Activated CD4-positive, CD25-positive, alpha-beta regulatory T cell treated with anti-CD3 and anti-CD28 coated beads, Interleukin-2, amount 50 U/mL, for 24 hours (primary cell): ENCODE data around the gene TSEN2.
A peak's percentile ranks its signal among the peaks of the same experiment; 100 is the strongest.
"Not testable (repeated sequence)": the region's sequence is repeated elsewhere in the genome, so short reads cannot be mapped to it uniquely, and the experiment has no call there.

Experiments used
- ATAC-seq, 2 donors: fragments of 150-1000 bp; cut with Tn5 transposase; one replicate each; pipeline ENCODE4 v1.10.0; 2021; ENCODE audit warnings: mild to moderate bottlenecking in 1 of 2, moderate library complexity in 1 of 2

TSEN2 gene

DNA sequence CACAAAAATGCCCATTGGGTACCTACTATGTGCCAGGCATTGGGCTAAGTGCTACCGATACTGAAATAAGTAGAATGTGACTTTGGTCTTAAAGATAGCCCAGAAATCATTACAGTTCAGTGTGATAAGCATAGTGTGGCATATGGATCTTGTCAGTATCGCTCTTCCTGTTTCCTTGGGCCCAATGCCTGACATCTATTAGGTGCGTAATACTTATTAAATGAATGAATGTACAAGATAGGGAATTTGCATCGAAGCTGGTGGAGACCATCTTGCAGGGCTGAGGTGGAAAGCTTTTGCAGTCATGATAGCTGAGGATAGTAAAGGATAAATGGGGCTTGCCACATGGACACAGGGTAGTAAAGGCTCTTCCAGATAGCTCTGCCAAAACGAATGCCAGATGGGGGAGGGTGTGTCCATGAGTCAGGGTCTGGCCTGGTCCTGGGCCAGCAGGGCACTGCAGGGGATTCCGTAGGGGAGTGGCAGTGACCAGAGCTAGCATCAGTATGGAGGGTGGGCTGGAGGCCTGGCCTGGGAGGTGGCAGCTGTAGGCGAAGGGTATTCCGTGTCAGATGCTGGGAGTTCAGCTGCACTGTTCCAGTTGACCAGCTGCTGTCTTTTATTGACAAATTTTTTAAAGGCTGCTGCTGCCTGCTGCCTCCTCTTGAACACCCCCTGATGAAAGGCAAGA is 23.5 kb downstream of the TSEN2 start:
- no peak for ATAC-seq

DNA sequence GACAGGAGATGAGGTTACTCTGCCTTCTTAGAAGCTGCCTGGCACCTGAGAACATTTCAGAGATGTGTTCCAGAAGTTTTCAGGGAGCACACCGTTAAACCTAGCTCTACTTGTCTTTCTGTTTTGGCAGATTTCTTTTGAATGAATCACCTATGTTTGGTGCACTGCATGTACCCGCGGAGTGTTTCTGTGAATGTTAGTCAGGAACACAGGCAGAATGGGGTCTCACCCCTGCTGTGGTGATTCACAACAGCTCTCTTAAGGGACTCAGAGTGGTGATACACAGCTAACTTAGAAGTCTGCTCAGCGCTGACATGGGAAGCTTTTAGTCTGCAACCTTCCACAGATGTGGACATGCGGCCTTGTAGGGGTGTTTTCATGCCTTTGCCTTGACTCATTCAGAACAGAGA is 24.0 kb downstream of the TSEN2 start:
- ATAC-seq = no peak

DNA sequence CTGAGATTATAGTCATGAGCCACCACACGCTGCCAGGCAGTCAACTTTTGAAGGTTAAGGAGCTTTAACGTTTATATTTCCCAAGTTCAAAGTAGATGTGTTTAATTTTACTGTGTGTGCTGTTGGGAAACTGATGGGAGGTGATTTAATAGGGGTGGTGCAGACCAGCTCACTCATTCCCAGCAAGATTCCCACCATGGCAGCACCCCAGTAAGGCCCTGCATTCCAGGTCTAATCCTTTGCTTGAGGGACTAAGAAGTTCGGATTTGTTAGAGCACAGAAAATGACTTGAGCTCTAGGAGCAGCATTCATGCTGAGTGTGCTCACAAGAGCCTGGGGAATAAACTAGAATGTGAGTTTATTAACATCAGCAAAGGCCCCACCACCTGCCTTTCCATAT is 25.2 kb downstream of the TSEN2 start:
- no peak for ATAC-seq

DNA sequence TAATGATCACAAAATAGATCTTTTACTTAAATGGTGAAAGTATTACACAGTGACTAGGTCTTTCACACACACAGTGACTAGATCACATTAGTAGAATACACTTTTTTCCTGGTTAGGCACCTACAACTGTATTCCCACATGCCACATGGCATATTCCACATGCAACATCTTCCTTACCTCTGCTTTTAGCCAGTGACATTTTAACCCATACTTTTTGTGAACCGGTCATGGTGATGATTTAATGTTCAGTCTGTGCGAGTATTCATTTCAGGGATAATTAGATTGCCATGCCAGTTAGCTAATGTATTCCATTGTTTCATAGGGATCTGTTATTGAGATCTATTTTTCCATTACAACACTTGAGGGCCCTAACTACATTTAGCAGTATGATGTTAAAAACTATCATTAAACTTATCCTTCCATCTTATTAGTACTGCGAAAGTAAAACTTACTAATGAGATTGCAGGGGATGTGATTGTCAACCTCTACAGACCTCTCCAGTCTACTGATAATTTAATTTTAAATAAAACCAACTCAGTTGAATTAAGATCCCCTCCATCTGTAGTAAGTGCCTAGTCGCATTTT is 28.3 kb downstream of the TSEN2 start:
- no peak for ATAC-seq

DNA sequence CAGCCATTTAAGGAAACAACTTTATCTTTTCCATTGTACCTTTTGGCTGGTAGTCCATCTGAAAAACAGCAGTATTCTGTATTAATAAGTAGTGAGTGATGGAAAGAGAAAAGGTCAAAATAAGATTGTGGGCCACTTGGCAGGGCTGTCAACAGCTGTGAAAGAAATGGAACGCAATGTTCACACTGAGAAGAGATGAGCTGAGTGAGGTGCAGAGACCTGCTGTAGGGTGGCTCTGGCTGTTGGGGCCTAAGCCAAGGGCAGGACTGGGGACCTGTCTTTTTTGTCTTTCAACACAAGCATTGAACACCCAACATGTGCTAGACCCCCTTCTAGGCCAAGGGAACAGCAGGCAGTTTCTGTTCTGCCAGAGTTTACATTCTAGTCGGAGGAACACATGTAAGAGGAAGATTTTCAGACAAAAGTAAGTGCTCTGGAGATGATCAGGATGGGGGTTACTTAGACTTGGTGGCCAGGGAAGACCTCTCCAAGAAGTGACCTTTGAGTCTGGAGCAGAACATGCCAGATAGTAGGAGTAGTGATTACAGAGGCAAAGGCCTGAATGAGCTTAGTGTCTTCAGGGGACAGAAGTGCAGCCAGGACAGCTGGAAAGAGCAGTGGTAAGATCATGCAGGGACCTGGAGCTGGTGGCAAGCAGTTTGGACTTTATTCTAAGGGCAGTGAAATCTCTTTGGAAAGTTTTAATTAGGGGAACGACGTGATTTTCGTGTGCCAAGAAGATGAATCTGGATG is 29.6 kb downstream of the TSEN2 start:
- ATAC-seq = no peak

DNA sequence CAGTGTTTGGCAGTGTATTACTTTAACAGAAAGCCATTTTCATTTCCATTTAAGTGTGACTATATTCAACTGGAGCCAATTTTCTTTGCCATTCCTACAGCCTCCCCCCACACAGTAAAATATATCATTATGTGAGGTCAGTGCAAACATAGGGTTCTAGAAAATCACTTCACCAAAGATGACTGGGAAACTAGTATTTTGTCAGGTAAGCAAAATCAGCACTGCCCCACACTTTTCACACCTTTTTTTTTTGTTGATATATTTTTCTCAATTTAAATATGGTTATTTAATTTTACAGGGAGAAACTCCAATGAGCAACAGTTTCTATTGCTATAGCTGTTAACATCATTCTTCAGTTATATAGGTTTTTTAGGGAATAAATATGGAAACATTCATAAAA is 31.4 kb downstream of the TSEN2 start:
- ATAC-seq = no peak

DNA sequence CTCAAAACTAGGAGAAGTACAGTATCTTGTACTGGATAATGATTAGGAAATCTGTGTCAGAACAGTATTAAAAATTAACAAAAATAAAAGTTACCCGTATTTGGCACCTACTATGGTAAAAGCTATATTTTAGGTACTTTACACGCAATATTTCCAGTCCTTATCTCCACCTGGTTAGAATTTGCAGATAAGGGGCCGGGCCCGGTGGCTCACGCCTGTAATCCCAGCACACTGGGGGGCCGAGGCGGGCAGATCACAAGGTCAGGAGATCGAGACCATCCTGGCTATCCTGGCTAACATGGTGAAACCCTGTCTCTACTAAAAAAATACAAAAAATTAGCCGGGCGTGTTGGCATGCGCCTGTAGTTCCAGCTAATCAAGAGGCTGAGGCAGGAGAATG is 32.6 kb downstream of the TSEN2 start:
- ATAC-seq = no peak

DNA sequence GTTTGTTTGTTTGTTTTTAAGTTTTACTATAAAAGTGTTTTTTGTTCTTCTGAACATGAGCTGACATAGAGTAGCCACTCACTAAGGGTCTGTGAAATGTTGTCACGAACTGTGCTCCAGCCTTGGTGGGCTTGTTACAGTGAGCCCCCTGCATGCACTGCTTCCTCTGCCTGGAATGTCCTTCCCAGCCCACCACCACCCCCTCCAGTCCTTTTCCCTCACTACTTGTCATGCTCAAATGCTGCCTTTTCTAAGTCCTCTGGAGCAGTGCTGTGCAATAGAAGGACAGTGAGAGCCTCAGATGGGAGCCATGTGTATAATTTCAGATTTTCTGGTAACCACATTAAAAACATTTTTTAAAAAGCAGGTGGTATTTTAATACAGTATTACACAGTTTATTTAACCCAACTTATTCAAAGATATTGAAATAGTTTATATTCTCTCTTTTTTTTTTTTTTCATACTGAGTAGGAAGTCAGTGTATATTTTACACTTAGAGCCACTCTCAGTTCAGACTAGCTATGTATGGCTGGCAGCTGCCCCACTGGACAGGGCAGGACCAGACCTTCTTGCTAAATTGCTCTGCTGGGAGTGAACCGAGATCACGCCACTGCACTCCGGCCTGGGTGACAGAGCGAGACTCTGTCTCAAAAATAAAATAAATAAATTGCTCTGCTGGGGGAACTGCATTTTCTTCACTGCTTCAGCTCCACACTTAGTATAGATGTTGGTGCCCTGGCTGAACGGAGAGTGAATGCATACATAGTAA is 34.2 kb downstream of the TSEN2 start:
- ATAC-seq = no peak

DNA sequence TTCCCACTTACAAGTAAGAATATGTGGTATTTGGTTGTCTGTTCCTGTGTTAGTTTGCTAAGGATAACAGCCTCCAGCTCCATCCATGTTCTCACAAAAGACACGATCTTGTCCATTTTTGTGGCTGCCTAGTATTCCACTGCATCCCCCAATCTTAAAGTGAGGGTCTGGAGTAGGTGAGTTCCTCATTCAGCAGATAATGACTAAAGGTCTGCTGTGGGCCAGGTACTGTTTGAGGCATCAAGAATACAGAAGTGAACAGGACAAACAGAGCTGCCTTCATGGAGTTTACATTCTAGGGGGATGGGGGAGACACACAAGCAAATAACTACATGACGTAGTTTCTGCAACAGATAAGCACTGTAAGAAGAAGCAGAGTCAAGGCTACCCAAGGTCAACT is 36.7 kb downstream of the TSEN2 start:
- ATAC-seq = no peak

DNA sequence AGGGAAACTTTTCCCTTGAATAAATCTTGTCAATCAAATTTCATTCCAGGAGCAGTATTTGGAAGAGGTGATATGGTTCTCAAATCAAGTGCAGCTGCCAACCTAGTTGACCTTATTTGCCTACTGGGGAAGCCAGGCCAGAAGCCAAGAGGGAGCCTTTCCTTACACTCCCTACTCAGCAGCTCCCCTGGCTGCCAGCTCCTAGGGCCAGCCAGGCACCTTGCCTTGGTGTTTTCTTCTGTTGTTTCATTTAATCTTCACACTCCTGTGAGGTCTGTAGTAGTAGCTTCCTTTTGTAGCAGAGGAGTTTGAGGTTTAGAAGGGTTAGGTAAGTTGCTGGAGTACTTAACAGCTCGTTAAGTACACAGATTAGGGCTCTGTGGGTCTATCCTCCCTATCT is 38.4 kb downstream of the TSEN2 start:
- no peak for ATAC-seq

DNA sequence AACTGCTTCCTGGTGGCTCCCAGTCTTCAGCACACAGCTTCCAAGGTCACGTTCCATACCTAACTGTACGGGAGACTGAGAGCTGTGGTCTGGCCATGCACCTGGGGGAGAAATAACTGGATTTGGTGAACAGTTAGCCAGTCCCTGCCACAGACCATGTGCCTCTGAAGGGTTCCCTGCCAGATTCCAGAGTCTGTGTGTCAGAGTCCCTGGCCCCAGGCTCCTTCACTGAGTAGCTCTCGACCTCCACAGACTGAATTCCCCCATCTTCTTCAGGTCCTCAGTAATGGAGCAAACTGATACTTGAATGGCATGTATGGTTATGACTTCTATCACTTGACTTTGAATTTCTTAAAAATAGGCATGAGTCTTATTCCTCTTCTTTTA is 43.5 kb downstream of the TSEN2 start:
- no peak for ATAC-seq

DNA sequence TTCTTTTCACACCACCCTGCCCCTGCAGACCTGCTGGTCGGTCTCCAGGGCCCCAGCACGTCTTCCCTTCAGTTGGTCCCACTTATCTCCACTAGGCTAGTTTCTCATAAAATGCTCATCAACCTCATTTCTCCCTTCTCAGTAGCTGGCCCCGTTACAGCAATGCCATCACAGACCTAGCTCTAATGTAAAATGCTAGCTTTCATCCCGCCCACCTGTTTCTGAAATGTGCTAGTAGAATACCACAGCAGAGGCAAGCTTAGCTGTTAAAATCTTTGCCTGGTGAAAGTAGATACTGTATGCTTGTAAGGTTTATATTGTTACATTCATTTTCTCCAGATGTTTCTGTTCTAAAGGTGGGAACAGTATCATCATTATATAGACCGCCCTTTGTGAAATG is 47.9 kb downstream of the TSEN2 start:
- ATAC-seq = no peak

DNA sequence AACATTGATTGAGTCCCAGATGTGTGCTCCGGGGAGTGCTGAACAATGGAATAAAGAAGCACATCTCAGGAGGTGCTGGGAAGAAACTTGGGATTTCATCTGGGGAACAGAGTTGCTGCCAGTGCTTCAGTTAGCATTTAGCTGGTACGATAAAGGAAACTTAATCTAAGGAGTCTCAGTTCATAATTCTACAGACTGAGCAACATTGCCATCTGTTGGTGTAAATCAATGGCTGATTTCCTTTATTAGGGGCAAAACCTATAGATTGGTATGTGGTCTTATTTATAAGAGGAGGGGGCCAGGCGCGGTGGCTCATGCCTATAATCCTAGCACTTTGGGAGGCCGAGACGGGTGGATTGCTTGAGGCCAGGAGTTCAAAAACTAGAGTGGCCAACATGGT is 52.1 kb downstream of the TSEN2 start:
- ATAC-seq = no peak

DNA sequence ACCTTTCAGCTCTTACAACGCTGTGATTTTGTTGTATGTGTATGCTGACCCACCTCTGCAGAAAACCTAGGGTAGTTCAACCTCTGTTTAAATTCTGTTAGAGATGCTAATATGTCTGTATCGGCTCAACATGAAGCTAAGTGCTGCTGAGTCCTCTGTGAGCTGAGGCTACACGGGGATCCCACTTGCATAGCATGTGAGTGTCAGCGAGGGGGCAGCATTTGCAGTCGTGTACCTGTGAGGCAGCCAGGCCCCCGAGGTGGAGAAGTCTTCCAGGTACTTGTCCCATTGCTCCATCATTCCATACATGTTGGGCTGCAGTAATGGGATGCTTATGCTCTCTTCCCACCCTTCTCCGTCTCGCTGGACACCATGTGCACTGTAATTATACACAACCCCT is 57.3 kb downstream of the TSEN2 start:
- no peak for ATAC-seq

DNA sequence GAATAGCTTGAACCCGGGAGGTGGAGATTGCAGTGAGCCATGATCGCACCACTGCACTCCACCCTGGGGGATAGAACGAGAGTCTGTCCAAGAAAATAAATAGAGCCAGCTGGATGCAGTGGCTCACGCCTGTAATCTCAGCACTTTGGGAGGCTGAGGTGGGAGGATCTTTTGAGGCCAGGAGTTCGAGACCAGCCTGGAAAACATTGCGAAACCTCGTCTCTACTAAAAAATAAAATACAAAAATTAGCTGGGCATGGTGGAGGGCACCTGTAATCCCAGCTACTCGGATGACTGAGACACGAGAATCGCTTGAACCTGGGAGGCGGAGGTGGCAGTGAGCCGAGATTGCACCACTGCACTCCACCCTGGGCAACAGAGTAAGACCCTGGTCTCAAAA is 59.2 kb downstream of the TSEN2 start:
- not testable (repeated sequence) for ATAC-seq

DNA sequence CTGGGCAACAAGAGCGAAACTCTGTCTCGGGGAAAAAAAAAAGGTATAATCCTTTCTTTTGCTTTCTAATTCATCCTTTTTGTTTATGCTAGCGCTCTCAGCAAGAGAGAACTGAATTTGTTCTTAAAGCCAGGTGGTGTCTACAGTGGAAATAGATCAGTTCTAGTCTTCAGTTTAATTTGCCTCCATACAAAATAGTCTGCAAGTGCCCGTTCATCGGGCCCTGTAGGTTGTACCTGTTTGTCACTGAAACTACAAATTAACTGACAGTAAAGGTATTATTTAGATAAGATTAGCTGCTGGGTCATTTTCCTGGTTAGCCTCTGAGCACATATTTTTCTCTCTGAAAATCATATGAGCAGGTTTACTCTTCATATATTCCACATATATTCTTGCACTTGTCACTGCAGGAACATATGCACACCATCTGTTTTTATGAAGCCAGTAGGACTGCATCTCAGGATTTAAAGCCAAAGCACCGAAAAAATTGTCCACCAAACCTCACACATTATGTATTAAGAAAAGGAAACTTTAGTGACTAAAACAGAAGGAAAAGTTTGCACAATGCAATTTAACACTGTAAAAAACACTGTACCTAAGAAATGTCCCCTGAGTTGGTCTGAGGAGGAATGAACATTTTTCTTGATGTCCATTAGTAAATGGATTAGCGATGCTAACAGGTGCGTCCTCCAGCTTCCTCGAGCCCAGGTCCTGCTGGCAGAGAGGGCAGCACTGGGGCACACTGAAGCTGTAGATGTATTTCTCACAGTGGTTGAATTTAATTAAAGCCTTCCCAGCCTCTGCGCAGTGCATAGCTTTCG is 60.6 kb downstream of the TSEN2 start:
- no peak for ATAC-seq

DNA sequence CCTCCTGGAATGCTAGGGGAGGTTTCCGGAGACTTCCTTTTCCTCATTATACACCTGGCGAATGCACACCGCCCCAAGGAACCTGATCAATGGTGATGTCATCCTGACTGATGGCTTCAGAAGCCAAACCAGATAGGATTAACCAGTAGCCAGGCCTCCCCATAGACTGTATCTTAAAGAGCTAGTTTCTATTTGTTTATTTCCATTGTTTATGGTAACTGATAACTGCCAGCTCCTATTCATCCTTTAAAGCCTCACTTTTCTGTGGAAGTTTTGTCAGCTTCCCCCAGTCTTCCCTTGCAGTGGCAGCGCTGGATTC is 61.2 kb downstream of the TSEN2 start, which contains the start of gene MKRN2OS:
Gene MKRN2OS (minus strand): TSS at position 27 of the 319 bp plus-strand sequence. CDS start 35 bp downstream, outside the sequence.
- no peak for ATAC-seq

DNA sequence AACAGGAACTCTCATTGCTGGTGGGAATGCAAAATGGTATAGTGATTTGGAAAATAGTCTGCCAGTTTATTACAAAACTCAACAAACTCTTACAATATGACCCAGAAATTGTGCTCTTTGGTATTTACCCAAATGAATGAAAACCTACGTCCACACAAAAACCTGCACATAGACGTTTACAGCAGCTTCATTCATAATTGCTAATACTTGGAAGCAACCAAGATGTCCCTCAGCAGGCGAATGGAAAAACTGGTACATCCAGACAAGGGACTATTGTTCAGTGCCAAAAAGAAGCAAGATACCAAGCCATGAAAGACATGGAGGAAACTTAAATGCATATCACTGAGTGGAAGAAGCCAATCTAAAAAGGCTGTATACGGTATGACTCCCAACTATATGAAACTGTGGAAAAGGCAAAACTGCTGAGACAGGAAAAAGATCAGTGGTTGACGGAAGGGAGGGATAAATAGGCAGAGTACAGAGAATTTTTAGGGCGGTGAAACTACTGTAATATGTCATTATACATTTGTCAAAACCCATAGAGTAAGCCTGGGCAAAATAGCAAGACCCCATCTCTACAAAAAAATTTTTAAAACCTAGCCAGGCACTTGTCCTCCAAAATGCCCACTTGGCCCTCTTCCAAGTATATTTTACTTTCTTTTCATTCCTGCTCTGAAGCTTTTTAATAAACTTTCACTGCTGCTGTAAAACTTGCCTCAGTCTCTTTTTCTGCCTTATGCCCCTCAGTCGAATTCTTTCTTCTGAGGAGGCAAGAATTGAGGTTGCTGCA is 65.9 kb downstream of the TSEN2 start:
- no peak for ATAC-seq

DNA sequence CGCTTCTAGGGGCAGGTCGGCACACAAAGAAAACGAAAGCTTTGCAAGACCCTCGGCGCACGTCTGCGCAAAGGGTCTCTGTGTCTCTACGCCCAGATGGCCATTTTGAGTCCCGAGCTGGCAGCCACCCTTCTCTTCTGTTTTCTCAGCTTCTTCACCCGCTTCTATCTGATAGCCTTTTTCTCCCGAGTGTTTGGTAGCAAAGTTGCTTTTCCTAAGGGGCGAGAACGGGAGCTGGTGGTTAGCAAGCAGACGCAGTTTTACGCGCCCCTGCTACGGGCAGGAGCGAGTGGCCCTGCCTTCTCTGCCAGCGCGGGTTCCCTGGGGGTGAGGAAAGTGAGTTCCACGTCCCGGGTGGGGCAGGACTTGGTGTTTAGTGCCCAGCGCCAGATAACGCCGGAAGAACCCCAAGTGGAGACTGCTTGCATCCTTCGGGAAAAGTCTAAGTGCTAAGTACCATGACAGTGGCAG is 69.7 kb downstream of the TSEN2 start:
- ATAC-seq = no peak

DNA sequence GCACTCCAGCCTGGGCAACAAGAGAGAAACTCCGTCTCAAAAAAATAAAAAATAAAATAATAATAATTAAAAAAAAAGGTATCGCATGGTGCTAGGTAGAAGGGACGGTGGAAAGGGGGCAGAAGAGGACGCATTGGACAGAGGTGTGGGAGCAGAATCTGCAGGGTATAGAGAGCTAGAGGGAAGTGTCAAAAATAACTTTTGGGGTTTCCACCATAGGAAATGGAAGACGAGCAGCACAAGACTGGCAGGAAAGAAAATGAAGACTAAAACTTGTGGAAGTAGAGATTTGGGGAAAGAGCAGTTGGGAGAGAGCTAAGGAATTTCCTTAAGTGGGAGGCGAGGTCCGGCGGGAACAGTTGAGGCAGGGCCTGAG is 72.0 kb downstream of the TSEN2 start:
- no peak for ATAC-seq

DNA sequence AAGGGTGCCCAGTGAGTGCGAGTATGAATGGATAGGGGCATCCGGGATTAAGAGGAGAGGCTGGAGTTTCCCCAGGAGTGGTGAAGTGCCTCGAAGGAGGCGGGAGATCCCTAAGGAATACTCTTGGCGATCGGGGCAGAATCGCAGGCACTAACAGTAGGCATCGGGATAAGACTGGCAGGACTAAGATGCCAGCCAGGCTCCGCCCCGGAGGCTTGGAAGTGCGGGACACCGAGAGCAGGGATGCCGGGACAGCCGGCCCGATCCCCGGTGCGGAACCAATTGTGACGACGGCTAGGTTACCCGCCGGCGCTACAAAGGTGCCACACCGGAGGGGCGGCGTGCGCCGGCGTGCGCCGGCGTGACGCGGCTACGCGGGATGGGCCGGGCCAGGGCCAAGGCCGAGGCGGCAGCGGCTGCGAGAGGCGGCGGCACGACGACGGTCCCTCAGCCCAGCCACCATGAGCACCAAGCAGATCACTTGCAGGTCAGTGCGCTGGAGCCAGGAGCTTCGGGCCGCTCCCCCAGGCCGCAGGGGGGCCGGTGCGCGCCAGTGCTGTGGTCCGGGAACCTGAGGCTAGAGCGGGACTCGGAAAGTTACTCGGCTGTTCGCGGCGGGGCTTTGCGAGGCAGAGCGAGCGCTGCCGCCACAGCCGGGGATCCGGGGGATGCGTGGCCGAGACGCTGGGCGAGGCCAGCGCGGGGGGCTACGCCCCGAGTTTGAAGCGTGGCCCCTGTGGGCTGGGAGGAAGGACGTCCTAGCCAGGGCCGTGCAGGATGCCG is 72.6 kb downstream of the TSEN2 start, which contains the start of gene MKRN2:
Gene MKRN2 (plus strand): TSS at position 398 of the 783 bp plus-strand sequence. CDS start 64 bp downstream, at position 462.
- ATAC-seq = peak; percentile 92 to 93
